OCI-LY7 (cell line): Measurements from ENCODE around the gene CCDC30.

Experiments used
- EZH2phosphoT487 ChIP-seq: fragments of 200-600 bp; sonication (generic); IDR thresholded peaks from 2 replicates; pipeline ENCODE4 v1.6.1; 2018; ENCODE audit warnings: low read depth, borderline replicate concordance, mild to moderate bottlenecking, mixed run types, antibody characterized with exemption, low read length, moderate library complexity, mixed read lengths
- TF ChIP-seq, protein P1 (sequence below): fragments of 200-600 bp; sonication (generic); conservative IDR thresholded peaks from 2 replicates; pipeline ENCODE4 v1.5.1; 2014; ENCODE audit warnings: mild to moderate bottlenecking, antibody characterized with exemption, low read length, moderate library complexity, mixed read lengths

DNA sequence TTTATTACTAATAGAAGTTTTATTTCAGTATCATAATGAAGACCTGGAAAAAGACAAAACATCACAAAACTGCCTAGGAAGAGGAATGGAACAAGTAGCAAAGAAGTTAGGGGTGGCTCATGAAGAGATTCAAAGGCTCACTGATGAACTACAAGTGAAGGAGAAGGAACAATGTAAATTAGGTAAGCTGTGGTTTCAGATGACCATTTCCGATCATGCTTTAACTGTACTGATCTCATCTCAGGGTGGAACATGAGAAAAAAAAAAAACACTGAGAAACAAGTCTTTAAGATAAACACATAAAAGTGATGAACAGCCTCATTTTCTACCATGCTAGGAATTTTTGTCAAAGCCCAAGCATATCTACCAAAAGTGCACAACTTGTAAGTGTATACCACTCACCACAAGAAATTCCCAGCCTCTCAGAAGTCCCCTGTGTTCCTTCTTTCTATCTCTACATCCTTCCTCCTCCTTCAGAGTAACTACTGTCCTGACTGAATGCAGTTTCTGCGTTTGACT, 19.6 kb downstream of the CCDC30 start:
- TF ChIP-seq, protein P1, sequence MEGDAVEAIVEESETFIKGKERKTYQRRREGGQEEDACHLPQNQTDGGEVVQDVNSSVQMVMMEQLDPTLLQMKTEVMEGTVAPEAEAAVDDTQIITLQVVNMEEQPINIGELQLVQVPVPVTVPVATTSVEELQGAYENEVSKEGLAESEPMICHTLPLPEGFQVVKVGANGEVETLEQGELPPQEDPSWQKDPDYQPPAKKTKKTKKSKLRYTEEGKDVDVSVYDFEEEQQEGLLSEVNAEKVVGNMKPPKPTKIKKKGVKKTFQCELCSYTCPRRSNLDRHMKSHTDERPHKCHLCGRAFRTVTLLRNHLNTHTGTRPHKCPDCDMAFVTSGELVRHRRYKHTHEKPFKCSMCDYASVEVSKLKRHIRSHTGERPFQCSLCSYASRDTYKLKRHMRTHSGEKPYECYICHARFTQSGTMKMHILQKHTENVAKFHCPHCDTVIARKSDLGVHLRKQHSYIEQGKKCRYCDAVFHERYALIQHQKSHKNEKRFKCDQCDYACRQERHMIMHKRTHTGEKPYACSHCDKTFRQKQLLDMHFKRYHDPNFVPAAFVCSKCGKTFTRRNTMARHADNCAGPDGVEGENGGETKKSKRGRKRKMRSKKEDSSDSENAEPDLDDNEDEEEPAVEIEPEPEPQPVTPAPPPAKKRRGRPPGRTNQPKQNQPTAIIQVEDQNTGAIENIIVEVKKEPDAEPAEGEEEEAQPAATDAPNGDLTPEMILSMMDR, result no peak
- TF ChIP-seq EZH2phosphoT487, result no peak
